ENCODE results near the gene PLEKHA7.

- TF ChIP-seq ISL1 (CRISPR knock-in tag; IDR thresholded peaks at IDR 0.05) (no peak), TOX (CRISPR knock-in tag; IDR thresholded peaks at IDR 0.05; ENCODE audit: borderline replicate concordance) (no peak), SNAI2 (CRISPR knock-in tag; IDR thresholded peaks at IDR 0.05) (no peak), CREB5 (CRISPR knock-in tag; IDR thresholded peaks at IDR 0.05; ENCODE audit: low read depth) (no peak), ARNTL (CRISPR knock-in tag; IDR thresholded peaks at IDR 0.05; ENCODE audit: borderline replicate concordance, low read depth) (no peak), CSDC2 (CRISPR knock-in tag; IDR thresholded peaks at IDR 0.05) (no peak), BACH2 (CRISPR knock-in tag; IDR thresholded peaks at IDR 0.05; ENCODE audit: borderline replicate concordance) (no peak), PPARA (CRISPR knock-in tag; IDR thresholded peaks at IDR 0.05; ENCODE audit: borderline replicate concordance) (no peak), RARB (CRISPR knock-in tag; IDR thresholded peaks at IDR 0.05) (no peak)
- TF ChIP-seq, protein P1, sequence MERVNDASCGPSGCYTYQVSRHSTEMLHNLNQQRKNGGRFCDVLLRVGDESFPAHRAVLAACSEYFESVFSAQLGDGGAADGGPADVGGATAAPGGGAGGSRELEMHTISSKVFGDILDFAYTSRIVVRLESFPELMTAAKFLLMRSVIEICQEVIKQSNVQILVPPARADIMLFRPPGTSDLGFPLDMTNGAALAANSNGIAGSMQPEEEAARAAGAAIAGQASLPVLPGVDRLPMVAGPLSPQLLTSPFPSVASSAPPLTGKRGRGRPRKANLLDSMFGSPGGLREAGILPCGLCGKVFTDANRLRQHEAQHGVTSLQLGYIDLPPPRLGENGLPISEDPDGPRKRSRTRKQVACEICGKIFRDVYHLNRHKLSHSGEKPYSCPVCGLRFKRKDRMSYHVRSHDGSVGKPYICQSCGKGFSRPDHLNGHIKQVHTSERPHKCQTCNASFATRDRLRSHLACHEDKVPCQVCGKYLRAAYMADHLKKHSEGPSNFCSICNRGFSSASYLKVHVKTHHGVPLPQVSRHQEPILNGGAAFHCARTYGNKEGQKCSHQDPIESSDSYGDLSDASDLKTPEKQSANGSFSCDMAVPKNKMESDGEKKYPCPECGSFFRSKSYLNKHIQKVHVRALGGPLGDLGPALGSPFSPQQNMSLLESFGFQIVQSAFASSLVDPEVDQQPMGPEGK (CRISPR knock-in tag; IDR thresholded peaks at IDR 0.05; ENCODE audit: borderline replicate concordance) = no peak
- TF ChIP-seq, protein P2, sequence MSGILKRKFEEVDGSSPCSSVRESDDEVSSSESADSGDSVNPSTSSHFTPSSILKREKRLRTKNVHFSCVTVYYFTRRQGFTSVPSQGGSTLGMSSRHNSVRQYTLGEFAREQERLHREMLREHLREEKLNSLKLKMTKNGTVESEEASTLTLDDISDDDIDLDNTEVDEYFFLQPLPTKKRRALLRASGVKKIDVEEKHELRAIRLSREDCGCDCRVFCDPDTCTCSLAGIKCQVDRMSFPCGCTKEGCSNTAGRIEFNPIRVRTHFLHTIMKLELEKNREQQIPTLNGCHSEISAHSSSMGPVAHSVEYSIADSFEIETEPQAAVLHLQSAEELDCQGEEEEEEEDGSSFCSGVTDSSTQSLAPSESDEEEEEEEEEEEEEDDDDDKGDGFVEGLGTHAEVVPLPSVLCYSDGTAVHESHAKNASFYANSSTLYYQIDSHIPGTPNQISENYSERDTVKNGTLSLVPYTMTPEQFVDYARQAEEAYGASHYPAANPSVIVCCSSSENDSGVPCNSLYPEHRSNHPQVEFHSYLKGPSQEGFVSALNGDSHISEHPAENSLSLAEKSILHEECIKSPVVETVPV (CRISPR knock-in tag; IDR thresholded peaks at IDR 0.05) = no peak
These were observed 255.7 kb downstream of the PLEKHA7 start for GRCh38 chr11:16758382-16759024.

All from SK-N-SH treated with all-trans-retinoic acid at 6 μM for 48 hours (cell line).